Cardiac fibroblast (primary cell): ENCODE results near the gene PPP1R9A.

Source experiments
- DNase-seq, 2 donors: peaks; one replicate each; pipeline versions ENCODE4 v3.0.0 to v3.0.0-alpha.2; 2010; ENCODE audit warnings: low read depth in 2 of 2
- H3K4me3 ChIP-seq, 2 donors: replicated peaks in 1 of 2; 1 replicate in 1 of 2; 2 replicates in 1 of 2; pipeline ENCODE4 v1.5.1; 2011; ENCODE audit warnings: low read depth in 2 of 2, low read length in 2 of 2, mild to moderate bottlenecking in 2 of 2, moderate library complexity in 1 of 2
- TF ChIP-seq, protein P1 (sequence below): IDR thresholded peaks from one replicate; pipeline ENCODE4 v1.5.1; 2011; ENCODE audit warnings: low read depth, mild to moderate bottlenecking, low read length, inconsistent platforms

Gene PPP1R9A

DNA sequence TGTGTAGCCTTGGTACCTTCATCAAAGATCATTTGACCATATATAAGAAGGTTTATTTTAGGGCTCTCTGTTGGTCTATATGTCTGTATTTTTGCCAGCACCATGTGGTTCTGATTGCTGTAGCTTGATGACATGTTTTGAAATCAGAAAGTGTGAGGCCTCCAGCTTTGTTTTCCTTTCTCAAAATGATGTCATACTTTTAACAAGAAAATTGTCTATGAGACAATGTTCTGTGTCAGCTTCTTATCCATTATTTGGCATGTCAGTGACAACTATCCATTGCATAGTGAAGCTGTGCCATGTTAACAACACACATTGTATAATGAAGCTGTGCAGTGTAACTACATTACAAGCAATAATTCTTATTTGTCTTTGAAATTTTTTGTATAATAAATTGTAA lies 9.1 kb upstream of the PPP1R9A start:
- TF ChIP-seq, protein P1, sequence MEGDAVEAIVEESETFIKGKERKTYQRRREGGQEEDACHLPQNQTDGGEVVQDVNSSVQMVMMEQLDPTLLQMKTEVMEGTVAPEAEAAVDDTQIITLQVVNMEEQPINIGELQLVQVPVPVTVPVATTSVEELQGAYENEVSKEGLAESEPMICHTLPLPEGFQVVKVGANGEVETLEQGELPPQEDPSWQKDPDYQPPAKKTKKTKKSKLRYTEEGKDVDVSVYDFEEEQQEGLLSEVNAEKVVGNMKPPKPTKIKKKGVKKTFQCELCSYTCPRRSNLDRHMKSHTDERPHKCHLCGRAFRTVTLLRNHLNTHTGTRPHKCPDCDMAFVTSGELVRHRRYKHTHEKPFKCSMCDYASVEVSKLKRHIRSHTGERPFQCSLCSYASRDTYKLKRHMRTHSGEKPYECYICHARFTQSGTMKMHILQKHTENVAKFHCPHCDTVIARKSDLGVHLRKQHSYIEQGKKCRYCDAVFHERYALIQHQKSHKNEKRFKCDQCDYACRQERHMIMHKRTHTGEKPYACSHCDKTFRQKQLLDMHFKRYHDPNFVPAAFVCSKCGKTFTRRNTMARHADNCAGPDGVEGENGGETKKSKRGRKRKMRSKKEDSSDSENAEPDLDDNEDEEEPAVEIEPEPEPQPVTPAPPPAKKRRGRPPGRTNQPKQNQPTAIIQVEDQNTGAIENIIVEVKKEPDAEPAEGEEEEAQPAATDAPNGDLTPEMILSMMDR: no peak
- H3K4me3 ChIP-seq: no peak overlapping the region
- no peak for DNase-seq

DNA sequence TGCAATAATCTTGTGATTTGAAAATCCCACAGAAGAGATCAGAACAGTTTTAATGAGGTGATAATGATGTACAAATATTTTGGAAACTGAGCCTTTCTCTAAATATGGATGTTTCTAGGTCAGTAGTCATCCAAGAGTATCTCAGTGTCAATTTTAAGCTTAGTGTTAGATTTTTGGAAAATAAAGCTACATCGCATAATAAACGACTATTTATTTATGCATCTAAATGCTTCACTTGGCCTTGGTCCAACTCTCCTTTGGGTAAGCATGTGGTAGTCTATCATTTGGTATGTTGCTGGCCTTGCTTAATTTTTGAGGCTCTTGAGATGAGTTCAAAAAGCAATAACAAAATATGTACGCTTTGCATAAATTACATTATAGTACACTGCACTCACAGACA lies 5.4 kb upstream of the PPP1R9A start:
- H3K4me3 ChIP-seq: no peak overlapping the region
- TF ChIP-seq, protein P1: no peak
- DNase-seq: no peak

DNA sequence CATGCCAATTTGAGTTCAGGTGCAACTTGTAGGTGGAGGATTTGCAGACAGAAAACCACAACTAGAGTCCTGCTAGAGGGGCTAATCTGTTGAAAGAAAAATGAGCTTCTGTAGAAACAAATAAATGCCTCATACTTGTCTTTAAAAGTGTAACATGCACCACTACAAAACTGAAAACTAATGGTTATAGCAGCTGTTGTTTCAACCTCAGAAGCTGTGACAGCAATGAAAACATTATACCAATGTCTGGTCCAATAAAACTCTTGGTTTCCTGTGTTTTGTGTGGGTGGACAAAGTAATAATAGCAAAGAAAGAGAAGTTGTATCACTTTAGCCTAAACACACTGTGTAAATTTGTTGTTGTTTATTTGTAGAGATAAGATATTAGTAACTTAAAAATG lies 3.4 kb upstream of the PPP1R9A start:
- no peak for DNase-seq
- no peak overlapping the region for H3K4me3 ChIP-seq
- TF ChIP-seq, protein P1: no peak

DNA sequence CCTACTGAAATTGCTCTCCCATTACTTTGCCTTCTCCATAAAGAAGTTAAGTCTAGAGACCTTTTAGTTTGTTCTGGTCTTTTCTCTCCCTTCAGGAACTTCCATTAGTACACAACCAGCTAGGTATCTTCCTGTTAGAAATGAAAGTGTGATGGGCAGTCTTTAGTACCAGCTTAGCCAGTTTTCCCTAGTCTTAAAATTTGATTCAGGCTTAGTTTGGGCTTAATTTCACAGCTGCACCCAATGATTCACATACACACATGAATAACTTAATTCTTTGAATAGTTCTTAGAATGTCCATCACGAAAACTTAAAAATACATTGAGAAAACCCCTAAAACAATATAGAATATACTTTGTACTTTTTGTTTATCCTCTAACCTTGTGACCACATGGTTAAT lies 2.4 kb upstream of the PPP1R9A start:
- H3K4me3 ChIP-seq: no peak overlapping the region
- TF ChIP-seq, protein P1: no peak
- no peak for DNase-seq

DNA sequence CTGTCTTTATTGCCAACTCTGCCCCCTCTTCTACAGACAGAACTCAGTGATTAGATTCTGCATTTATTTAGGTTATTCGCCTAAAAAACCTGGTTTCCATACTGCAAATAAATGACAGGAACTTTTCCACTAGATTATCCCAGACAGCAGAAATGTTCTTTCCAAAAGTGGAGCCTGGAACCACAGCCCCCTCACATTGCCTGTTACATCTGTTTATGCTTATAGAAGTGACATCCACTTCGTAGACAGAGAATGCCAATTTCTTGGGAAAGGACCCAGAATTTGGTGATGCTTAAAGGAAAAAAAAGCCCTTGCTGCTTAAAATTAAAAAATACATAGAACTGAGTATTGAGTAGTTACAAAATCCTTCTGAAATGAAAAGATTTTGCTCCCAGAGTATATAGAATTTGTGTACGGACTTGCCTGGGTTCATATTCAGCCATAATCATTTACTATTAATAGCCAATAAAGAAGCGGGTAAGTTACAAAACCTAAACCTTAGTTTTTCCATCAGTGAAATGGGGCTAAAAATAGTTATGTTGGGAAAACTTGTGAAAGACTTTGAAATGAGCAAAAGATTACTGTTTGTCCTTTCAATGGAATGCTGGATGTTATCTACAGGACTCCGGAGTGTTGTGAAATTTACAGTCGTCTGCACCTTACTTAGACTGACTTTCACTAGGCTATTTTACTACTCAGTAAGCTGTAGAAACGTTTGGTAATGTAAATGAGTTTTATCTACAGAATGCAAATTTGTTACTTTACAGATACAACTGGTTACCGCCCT lies 1.1 kb upstream of the PPP1R9A start:
- TF ChIP-seq, protein P1: no peak
- no peak overlapping the region for H3K4me3 ChIP-seq
- DNase-seq: no peak

DNA sequence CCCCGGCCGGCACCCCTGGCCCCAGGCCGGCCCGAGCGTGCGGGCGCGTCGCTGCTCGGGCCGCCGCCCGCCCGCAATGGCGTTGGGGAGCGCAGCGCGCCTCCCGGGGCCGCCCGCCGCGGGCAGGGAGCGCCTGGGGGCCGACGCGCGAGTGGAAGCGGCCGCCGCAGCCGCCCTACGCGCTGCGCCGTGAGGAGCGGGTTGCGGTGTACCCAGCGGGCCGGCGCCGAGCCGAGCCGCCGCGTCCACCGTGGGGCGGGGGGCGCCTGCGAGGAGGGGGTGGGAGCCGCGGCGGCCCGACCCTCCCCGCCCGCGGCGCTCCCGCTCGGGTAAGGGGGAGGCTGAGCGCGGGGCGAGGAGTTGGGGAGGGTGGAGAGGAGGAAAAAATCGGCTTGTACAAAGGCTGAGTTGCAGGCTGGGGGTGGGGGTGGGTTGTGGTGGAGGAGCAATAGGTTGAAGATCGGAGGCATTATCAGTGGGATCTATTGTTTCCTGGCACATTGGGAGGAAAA lies 473 bp downstream of the PPP1R9A start:
- TF ChIP-seq, protein P1: no peak
- no peak for DNase-seq
- H3K4me3 ChIP-seq: peak overlapping the region; percentile 41 to 48
